Ovary (tissue), 3 donors: ENCODE measurements around the gene MON1A.

Experiments used
- POLR2A ChIP-seq: fragments of 450-650 bp; IDR thresholded peaks from one replicate; pipeline ENCODE4 v1.6.1; 2017; ENCODE audit warnings: antibody characterized with exemption, mild to moderate bottlenecking, moderate library complexity
- TF ChIP-seq, protein P1 (sequence below), 3 donors: fragments of 450-650 bp in 2 of 3; fragments of 200-600 bp in 1 of 3; IDR thresholded peaks; one replicate each; pipeline versions ENCODE4 v1.5.1 to v1.8.0; 2016 to 2022; ENCODE audit warnings: antibody characterized with exemption in 3 of 3, mild to moderate bottlenecking in 1 of 3
- donor health status: DM: no; HTN: no; CAD: no.

DNA sequence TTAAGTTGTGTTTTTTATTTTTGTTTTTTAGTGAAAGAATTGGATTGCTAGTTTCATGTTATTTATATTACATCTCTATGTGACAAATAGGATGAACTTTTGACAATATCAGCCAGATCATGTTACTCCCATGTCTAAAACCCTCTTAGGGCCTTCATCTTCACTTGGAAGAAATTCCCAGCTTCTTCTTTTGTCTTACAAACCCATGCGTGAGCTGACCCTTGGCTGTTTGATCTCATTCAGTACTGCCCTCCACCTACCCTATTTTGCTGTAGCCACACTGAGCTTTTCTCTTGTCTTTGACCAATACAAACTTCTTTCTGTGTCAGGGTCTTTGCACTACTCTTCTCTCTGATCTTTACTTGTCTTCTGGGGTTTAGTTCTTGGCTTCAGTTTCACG lies 47.3 kb upstream of the MON1A start:
- no peak for TF ChIP-seq POLR2A
- TF ChIP-seq, protein P1, sequence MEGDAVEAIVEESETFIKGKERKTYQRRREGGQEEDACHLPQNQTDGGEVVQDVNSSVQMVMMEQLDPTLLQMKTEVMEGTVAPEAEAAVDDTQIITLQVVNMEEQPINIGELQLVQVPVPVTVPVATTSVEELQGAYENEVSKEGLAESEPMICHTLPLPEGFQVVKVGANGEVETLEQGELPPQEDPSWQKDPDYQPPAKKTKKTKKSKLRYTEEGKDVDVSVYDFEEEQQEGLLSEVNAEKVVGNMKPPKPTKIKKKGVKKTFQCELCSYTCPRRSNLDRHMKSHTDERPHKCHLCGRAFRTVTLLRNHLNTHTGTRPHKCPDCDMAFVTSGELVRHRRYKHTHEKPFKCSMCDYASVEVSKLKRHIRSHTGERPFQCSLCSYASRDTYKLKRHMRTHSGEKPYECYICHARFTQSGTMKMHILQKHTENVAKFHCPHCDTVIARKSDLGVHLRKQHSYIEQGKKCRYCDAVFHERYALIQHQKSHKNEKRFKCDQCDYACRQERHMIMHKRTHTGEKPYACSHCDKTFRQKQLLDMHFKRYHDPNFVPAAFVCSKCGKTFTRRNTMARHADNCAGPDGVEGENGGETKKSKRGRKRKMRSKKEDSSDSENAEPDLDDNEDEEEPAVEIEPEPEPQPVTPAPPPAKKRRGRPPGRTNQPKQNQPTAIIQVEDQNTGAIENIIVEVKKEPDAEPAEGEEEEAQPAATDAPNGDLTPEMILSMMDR (IDR thresholded peaks at IDR 0.05): no peak
